ENCODE measurements around the gene RAB3C. TPM values are rescaled to one million over a fixed set of nuclear protein-coding genes. Genes with fewer than 3 reads are reported as not detected.

The RAB3C gene
- total RNA-seq, 1 donor from 2014 or later, result not detected

DNA sequence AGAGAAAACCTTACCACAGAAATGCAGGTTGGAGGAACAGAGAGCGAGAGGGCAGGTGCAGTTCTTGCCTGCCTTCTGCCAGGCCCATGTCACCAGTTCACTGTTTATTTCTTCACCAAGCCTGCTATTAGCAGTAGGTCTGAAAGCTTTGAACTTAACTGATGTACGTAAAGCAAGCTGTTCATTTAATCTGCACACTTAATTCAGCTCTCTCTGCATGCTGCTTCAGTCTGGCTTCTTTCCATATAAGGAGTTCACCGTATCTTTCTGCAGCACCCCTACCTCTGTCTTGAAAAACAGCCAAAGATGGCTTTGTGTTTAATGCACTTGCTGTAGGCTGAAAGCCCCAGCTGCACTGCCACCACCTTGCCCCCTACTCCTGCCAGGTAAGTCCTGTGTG lies 205.1 kb downstream of the RAB3C start:
- TF ChIP-seq CTCF (IDR thresholded peaks at IDR 0.05), result no peak
- Mint-ChIP-seq H3K27ac (ENCODE audit: unreplicated experiment) (no peak overlapping the region), H3K36me3 (ENCODE audit: low read depth) (no peaks in the 10 kb centered on the region), H3K4me1 (ENCODE audit: low read depth) (no peaks in the 10 kb centered on the region), H3K27me3 (ENCODE audit: low read depth) (peaks cover 11% of the 10 kb centered on the region), H3K9me3 (ENCODE audit: low read depth) (peaks cover 3% of the 10 kb centered on the region), H3K4me3 (ENCODE audit: unreplicated experiment) (no peak overlapping the region)
- no peak for DNase-seq (ENCODE audit: low spot score)

- TF ChIP-seq CTCF (IDR thresholded peaks at IDR 0.05), result no peak
- DNase-seq (ENCODE audit: low spot score), result no peak
- H3K9me3 Mint-ChIP-seq (ENCODE audit: low read depth), result no peaks in the 10 kb centered on the region
- H3K4me3 Mint-ChIP-seq (ENCODE audit: unreplicated experiment), result no peak overlapping the region
- H3K27ac Mint-ChIP-seq (ENCODE audit: unreplicated experiment), result no peak overlapping the region
- no peaks in the 10 kb centered on the region for H3K4me1 Mint-ChIP-seq (ENCODE audit: low read depth)
- peaks cover 2% of the 10 kb centered on the region for H3K27me3 Mint-ChIP-seq (ENCODE audit: low read depth)
- H3K36me3 Mint-ChIP-seq (ENCODE audit: low read depth), result no peaks in the 10 kb centered on the region
These were observed 211.2 kb downstream of the RAB3C start for GRCh38 chr5:58793888-58794657.

GRCh38 chr5:58794875-58795274 lies 212.0 kb downstream of the RAB3C start:
- H3K27me3 Mint-ChIP-seq (ENCODE audit: low read depth), result peaks cover 2% of the 10 kb centered on the region
- no peak for TF ChIP-seq CTCF (IDR thresholded peaks at IDR 0.05)
- DNase-seq (ENCODE audit: low spot score), result no peak
- H3K4me1 Mint-ChIP-seq (ENCODE audit: low read depth), result no peaks in the 10 kb centered on the region
- H3K36me3 Mint-ChIP-seq (ENCODE audit: low read depth), result no peaks in the 10 kb centered on the region
- H3K27ac Mint-ChIP-seq (ENCODE audit: unreplicated experiment), result no peak overlapping the region
- no peaks in the 10 kb centered on the region for H3K9me3 Mint-ChIP-seq (ENCODE audit: low read depth)
- no peak overlapping the region for H3K4me3 Mint-ChIP-seq (ENCODE audit: unreplicated experiment)

GRCh38 chr5:58795327-58795726 lies 212.5 kb downstream of the RAB3C start:
- H3K36me3 Mint-ChIP-seq (ENCODE audit: low read depth), result no peaks in the 10 kb centered on the region
- DNase-seq (ENCODE audit: low spot score), result no peak
- no peak overlapping the region for H3K4me3 Mint-ChIP-seq (ENCODE audit: unreplicated experiment)
- no peak for TF ChIP-seq CTCF (IDR thresholded peaks at IDR 0.05)
- peaks cover 2% of the 10 kb centered on the region for H3K27me3 Mint-ChIP-seq (ENCODE audit: low read depth)
- H3K9me3 Mint-ChIP-seq (ENCODE audit: low read depth), result no peaks in the 10 kb centered on the region
- no peak overlapping the region for H3K27ac Mint-ChIP-seq (ENCODE audit: unreplicated experiment)
- no peaks in the 10 kb centered on the region for H3K4me1 Mint-ChIP-seq (ENCODE audit: low read depth)

- no peak for TF ChIP-seq CTCF (IDR thresholded peaks at IDR 0.05)
- Mint-ChIP-seq H3K27me3 (ENCODE audit: low read depth) (peaks cover 2% of the 10 kb centered on the region), H3K4me1 (ENCODE audit: low read depth) (no peaks in the 10 kb centered on the region), H3K4me3 (ENCODE audit: unreplicated experiment) (no peak overlapping the region), H3K36me3 (ENCODE audit: low read depth) (no peaks in the 10 kb centered on the region), H3K9me3 (ENCODE audit: low read depth) (no peaks in the 10 kb centered on the region), H3K27ac (ENCODE audit: unreplicated experiment) (no peak overlapping the region)
- no peak for DNase-seq (ENCODE audit: low spot score)
These were observed 214.1 kb downstream of the RAB3C start for GRCh38 chr5:58797021-58797420.

Measured in chondrocyte (in vitro differentiated cells).